GM18520 (cell line): ENCODE results near the gene RAB40C.

Source experiments
- ATAC-seq: cut with Tn5 transposase; IDR thresholded peaks from one replicate; pipeline ENCODE4 v1.9.1; 2021; ENCODE audit not compliant: unreplicated experiment

Gene RAB40C

GRCh38 chr16:644556-644955 lies 54.7 kb downstream of the RAB40C start:
- no peak for ATAC-seq

- no peak for ATAC-seq
Observed at GRCh38 chr16:645852-646678, 56.2 kb downstream of the RAB40C start.

GRCh38 chr16:646679-647172 lies 56.9 kb downstream of the RAB40C start:
- ATAC-seq: no peak

- no peak for ATAC-seq
Observed at GRCh38 chr16:647173-647902, 57.5 kb downstream of the RAB40C start.

GRCh38 chr16:648071-648780 lies 58.4 kb downstream of the RAB40C start:
- no peak for ATAC-seq

- ATAC-seq: peak; percentile 87
Observed at GRCh38 chr16:648781-649589, 59.1 kb downstream of the RAB40C start, which contains the start of gene WDR90. Gene WDR90, plus strand, starts transcription at chr16:649365. Its CDS starts 52 bp downstream, at chr16:649417.

- ATAC-seq: no peak
Observed at GRCh38 chr16:649631-650030, 59.8 kb downstream of the RAB40C start.

- no peak for ATAC-seq
Observed at GRCh38 chr16:651844-652243, 62.0 kb downstream of the RAB40C start.

GRCh38 chr16:652454-653305 lies 62.8 kb downstream of the RAB40C start:
- no peak for ATAC-seq

- ATAC-seq: no peak
Observed at GRCh38 chr16:654034-654433, 64.2 kb downstream of the RAB40C start.

- ATAC-seq: no peak
Observed at GRCh38 chr16:657487-657886, 67.6 kb downstream of the RAB40C start.

GRCh38 chr16:658679-659571 lies 69.1 kb downstream of the RAB40C start:
- ATAC-seq: no peak

GRCh38 chr16:659618-660017 lies 69.8 kb downstream of the RAB40C start:
- ATAC-seq: no peak

GRCh38 chr16:660132-660458 lies 70.2 kb downstream of the RAB40C start:
- no peak for ATAC-seq

- peak; percentile 37 for ATAC-seq
Observed at GRCh38 chr16:660459-661183, 70.8 kb downstream of the RAB40C start.

- ATAC-seq: no peak
Observed at GRCh38 chr16:661184-661821, 71.4 kb downstream of the RAB40C start.

- ATAC-seq: no peak
Observed at GRCh38 chr16:662095-662494, 72.2 kb downstream of the RAB40C start.

- ATAC-seq: no peak
Observed at GRCh38 chr16:662597-662996, 72.7 kb downstream of the RAB40C start.
